Ureter (tissue), 1 donor: Measurements from ENCODE around the gene CCDC149. TPM values are rescaled to one million over a fixed set of nuclear protein-coding genes. Genes with fewer than 3 reads are reported as not detected.

Experiments used
- DNase-seq: peaks from one replicate; pipeline ENCODE4 v3.0.0-alpha.2; 2020; ENCODE audit warnings: low spot score
- total RNA-seq: library from RNA; stranded (reverse); gene quantifications from one replicate; pipeline ENCODE4 v1.2.4, GENCODE V29; 2023
- donor health status: DM: yes; HTN: yes; CAD: no.

Gene CCDC149
- total RNA-seq, 1 donor from 2014 or later, result 25.5 TPM

GRCh38 chr4:24843096-24843495, 69.7 kb downstream of the CCDC149 start:
- DNase-seq, result no peak

DNA sequence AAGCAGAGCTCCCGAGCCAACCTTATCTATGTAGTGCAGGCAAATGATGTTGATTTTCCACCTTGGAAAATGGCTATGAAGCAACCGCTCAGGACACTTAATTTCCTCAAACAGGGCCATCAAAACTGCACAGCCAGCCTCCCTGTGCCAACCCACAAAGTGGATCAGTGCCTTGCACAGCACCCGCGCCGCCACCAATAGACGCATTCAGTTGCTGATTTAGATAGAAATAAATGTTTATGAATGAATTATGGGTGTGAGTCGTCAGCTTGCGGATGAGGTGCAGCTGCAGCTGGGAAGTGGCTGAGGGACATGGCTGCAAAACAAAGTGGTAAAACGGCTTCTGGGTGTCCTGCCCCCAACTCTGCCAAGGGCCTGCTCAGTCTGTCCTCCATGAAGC, 70.5 kb downstream of the CCDC149 start:
- no peak for DNase-seq

GRCh38 chr4:24840826-24841543, 71.9 kb downstream of the CCDC149 start:
- no peak for DNase-seq

GRCh38 chr4:24840362-24840761, 72.5 kb downstream of the CCDC149 start:
- DNase-seq, result no peak

DNA sequence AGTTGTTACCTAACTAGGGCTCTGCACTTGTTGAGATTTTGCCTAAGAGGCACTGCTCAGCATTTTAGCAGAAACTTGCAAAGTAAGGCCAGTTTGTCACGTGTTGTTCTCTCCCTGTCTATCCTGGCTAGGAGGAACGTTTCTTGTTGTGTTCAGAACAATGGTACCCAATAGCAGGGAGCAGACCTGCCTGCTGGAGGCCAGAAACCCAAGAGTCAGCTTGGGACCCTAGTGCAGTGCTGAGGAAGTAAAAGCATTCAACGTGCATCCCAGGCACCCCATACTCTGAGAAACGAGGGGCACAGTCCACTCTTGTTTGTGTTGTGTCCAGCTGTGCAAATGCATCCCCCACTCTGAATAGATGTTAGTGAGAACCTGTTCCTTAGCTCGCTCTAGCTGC, 75.1 kb downstream of the CCDC149 start:
- DNase-seq, result no peak

GRCh38 chr4:24837336-24837735, 75.5 kb downstream of the CCDC149 start:
- no peak for DNase-seq

- no peak for DNase-seq
These were observed 76.1 kb downstream of the CCDC149 start for GRCh38 chr4:24836661-24837242.

- no peak for DNase-seq
These were observed 77.1 kb downstream of the CCDC149 start for GRCh38 chr4:24835696-24836095.

- no peak for DNase-seq
These were observed 81.2 kb downstream of the CCDC149 start for GRCh38 chr4:24831637-24832036.

DNA sequence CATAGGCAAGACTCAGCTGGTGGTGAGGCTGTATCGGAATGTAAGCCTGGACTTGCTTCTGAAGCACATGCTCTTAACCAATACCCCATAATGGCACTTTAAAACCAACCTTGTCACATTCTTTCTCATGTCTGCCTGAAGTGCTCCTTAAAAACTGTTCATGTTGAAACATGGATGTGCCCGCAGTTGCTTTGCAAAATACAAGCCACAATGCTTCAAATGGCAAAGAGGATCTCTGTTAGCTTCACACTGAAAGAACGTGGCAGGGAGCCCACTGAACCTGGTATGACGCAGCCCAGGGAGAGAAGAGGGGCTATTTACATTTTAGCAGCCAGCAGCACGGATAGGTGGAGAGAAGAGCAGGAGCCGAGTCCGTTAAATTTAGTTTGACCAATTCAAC, 88.1 kb downstream of the CCDC149 start:
- no peak for DNase-seq

- no peak for DNase-seq
These were observed 92.3 kb downstream of the CCDC149 start for GRCh38 chr4:24820541-24820940.

DNA sequence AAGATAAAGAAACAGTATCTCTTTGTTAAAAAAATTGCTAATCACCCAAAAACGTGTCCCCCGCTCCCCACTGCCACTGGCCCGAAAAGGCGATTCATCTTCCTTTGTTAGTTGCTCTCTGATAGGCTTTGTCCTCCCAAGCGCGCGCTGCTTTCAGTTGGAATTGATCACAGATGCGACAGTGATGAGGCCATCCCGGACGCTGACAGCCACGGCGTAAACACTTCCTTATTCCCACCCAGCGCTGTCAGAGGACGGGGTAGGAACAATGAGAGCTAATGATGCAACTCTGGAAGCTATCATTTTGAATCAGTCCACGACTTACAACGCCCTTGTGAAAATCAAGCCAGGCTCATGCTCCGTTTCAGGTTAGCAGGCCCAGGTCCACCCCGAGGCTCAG, 96.0 kb downstream of the CCDC149 start:
- no peak for DNase-seq

GRCh38 chr4:24813732-24814131, 99.1 kb downstream of the CCDC149 start:
- DNase-seq, result no peak

DNA sequence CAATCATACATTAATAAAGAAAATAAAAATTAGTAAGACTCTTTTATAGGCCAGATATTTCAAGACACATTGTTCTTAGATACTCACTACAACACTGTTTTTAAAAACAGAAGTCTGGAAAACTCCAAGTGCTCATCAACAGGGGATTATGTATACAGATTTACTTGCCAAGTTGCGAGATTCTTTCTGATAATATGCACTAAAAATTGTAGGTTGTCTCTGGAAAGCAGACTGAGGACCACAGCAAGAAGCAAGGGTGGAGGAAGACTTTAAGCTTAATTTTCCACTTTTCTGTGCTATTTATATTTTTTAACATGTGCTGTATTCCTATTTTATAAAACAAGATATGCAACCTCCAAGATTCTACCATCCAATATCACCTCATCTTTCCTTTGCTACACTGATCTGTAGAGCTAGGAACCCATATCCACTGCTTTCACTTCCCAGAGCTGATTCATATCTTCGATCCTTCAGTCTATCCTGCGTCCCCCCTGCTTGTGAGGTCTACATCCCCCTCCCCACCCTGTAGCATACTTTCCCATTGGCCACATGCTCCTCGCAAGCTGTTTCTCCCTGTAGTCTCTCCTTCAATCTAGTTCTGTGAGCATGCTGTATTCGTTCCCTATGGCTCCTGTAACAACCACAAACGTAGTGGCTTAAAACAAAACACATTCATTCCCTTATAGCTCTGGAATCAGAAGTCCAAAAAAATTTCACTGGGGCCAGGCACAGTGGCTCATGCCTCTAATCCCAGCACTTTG, 101.8 kb downstream of the CCDC149 start:
- DNase-seq, result no peak

DNA sequence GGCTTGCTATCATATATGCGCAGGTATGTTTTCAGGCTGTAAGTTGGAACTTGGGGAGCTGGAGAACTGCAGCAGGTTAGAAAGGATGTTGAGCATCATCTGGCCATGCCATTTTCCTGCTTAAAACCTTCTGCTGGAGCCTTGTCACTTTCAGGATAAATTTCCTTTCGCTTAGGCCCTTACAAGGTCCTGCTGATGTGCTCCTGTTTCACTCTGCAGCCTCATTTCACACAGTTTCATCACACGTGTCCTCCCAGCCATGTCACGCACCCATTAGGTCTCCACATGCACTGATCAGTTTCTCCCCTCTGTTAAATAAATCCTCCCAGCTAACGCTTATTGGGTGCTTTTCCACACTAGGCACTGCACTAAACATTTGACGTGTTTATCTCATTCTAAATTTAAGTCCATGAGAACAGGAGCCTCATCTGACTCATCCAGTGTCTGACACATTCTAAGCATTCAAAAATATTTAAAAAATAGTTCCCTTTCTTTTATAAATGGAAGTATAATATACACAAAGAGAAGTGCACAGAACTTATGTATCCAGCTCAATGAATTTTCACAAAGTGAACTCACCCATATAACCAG, 102.9 kb downstream of the CCDC149 start:
- no peak for DNase-seq

DNA sequence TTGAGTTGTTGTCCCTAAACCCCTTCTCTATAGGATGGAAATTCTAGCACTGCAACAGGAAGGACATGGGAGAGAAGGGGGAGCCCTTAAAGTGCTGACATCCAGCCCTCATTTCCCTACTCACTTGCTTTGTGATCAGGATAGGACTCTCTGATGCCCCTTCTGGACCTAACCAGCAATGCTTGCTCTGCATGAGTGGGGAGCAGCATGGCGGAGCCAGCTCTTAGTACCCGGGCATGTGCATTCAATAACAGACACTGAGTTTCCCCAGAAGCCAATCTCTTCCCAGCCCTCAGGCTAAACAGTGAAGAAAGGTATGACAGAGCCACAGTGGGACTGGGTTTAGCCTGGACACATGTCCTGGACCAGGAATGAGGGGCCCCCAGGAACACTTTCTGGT, 103.5 kb downstream of the CCDC149 start:
- no peak for DNase-seq

DNA sequence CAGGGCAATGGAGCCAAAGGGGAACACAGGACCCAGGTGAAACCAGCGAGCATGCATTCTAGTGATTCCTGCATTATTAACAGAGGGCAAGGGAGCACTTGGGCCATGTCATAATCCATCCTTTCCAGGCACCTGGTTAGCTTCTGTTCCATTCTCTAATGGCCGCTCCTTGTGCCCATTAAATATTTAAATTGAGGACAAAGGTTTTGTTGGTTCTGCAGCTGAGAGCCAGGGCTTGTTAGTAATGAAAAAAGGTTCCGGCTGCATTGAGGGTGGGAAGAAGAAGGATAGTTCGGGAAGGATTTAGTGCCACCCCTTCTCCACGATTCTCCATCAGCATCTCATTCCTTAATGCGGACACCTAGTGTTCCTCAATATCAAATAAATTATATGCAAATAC, 103.9 kb downstream of the CCDC149 start:
- no peak for DNase-seq

DNA sequence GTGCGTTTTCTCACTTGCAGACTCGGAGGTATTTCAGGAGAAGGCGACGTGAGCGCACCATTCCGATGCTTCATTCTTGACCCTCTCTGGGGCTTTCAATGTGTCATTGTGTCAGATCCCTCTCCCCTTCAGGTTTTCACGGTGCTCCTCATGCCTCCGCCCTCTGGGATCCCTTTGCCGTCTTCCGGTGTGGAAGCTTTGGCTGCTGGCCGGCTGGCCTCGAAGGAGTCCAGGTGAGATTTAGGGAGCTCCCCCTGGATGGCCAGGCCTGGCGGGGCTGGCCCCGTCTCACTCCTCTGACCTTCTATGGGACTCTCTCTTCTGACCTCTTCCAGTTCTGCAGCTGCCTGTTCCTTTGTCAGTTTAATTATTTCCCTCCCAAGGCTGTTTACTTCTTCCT, 104.6 kb downstream of the CCDC149 start:
- no peak for DNase-seq

DNA sequence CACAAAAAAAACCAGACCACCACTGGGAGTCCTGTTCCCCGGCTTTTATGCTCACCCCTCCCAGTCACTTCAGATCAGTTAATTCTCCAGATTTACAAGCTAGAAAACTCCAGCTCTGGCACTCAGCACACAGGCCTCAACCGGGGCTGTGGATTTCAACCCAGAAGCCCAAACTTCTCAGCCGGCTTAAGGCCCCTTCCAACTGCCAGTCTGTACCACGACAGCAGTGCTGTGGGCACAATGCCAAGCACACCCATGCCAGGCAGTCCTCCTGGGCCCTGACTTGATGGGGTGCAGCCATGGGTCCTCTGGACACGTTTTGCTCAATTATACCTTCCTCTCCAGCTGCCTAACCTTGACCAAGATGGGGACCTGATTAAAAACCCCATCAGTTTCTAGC, 105.2 kb downstream of the CCDC149 start:
- no peak for DNase-seq

GRCh38 chr4:24806206-24806990, 106.4 kb downstream of the CCDC149 start:
- no peak for DNase-seq

DNA sequence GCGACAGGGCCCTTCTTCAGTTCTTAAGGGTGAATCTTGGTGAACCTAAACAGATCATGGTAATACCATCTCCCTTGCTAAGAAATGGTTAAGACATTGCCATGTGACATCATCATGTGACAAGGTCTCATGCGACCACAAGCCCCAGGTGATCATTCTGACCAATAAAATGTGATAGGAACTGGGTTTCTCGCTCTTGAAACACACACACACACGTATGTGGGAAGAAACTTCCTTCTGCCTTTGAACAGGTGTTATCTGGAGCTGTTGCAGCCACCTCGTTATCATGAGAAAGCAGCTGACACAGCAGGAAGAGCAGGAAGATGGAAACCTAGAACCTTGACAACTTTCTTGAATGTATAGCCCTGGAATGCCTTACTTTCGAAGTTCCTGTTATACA, 107.3 kb downstream of the CCDC149 start:
- no peak for DNase-seq

DNA sequence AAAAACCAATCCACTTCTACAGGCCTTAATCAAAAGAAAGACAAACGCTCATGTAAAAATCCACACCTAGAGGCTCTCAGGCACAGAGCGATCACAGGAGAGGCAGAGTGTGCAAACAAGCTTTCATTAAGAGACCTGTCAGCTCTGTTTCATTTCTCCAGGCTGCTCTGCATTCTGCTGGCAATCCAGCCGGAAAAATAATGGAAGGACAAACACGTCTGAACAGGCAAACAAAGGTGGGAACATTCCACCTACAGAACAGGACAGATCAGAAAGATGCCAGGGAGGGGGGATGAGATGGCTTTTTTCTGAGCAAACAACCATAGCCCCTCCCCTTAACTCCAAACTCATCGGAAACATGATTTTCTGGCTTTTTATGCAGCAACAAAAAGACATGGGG, 107.8 kb downstream of the CCDC149 start:
- no peak for DNase-seq
